HG03378 (cell line): ENCODE data around the gene FAM228B.
"Not testable (repeated sequence)": the region's sequence is repeated elsewhere in the genome, so short reads cannot be mapped to it uniquely, and the experiment has no call there.

Experiments used
- ATAC-seq: cut with Tn5 transposase; IDR thresholded peaks from one replicate; pipeline ENCODE4 v1.9.1; 2021; ENCODE audit warnings: mild to moderate bottlenecking, moderate library complexity; ENCODE audit not compliant: unreplicated experiment

FAM228B gene

GRCh38 chr2:24101992-24102391 lies 21.3 kb upstream of the FAM228B start:
- ATAC-seq = no peak

GRCh38 chr2:24102677-24103076 lies 20.6 kb upstream of the FAM228B start:
- ATAC-seq = no peak

- ATAC-seq = no peak
Measured at GRCh38 chr2:24104110-24104650, 19.1 kb upstream of the FAM228B start.

- no peak for ATAC-seq
Measured at GRCh38 chr2:24104906-24105305, 18.4 kb upstream of the FAM228B start.

GRCh38 chr2:24105816-24106215 lies 17.5 kb upstream of the FAM228B start:
- no peak for ATAC-seq

GRCh38 chr2:24106786-24107185 lies 16.5 kb upstream of the FAM228B start:
- ATAC-seq = no peak

- ATAC-seq = no peak
Measured at GRCh38 chr2:24107336-24107735, 15.9 kb upstream of the FAM228B start.

- ATAC-seq = not testable (repeated sequence)
Measured at GRCh38 chr2:24109431-24109830, 13.8 kb upstream of the FAM228B start.

- no peak for ATAC-seq
Measured at GRCh38 chr2:24110660-24111303, 12.5 kb upstream of the FAM228B start.

- no peak for ATAC-seq
Measured at GRCh38 chr2:24111407-24111901, 11.8 kb upstream of the FAM228B start.

GRCh38 chr2:24115057-24115456 lies 8.2 kb upstream of the FAM228B start:
- no peak for ATAC-seq

- ATAC-seq = no peak
Measured at GRCh38 chr2:24117902-24118301, 5.4 kb upstream of the FAM228B start.

GRCh38 chr2:24121066-24121465 lies 2.2 kb upstream of the FAM228B start:
- ATAC-seq = no peak

GRCh38 chr2:24121469-24121868 lies 1.8 kb upstream of the FAM228B start:
- no peak for ATAC-seq

GRCh38 chr2:24122366-24123194 lies 689 bp upstream of the FAM228B start:
- ATAC-seq = peak; percentile 1

GRCh38 chr2:24123922-24124580 lies 782 bp downstream of the FAM228B start:
- peak; percentile 5 for ATAC-seq

- ATAC-seq = no peak
Measured at GRCh38 chr2:24125956-24126355, 2.7 kb downstream of the FAM228B start.

GRCh38 chr2:24132543-24132942 lies 9.3 kb downstream of the FAM228B start:
- ATAC-seq = no peak

- ATAC-seq = not testable (repeated sequence)
Measured at GRCh38 chr2:24140305-24140704, 17.0 kb downstream of the FAM228B start.

- no peak for ATAC-seq
Measured at GRCh38 chr2:24147364-24147763, 24.1 kb downstream of the FAM228B start.

GRCh38 chr2:24152413-24153197 lies 29.3 kb downstream of the FAM228B start:
- ATAC-seq = no peak
